Measurements from ENCODE around the gene RAB8B.

DNA sequence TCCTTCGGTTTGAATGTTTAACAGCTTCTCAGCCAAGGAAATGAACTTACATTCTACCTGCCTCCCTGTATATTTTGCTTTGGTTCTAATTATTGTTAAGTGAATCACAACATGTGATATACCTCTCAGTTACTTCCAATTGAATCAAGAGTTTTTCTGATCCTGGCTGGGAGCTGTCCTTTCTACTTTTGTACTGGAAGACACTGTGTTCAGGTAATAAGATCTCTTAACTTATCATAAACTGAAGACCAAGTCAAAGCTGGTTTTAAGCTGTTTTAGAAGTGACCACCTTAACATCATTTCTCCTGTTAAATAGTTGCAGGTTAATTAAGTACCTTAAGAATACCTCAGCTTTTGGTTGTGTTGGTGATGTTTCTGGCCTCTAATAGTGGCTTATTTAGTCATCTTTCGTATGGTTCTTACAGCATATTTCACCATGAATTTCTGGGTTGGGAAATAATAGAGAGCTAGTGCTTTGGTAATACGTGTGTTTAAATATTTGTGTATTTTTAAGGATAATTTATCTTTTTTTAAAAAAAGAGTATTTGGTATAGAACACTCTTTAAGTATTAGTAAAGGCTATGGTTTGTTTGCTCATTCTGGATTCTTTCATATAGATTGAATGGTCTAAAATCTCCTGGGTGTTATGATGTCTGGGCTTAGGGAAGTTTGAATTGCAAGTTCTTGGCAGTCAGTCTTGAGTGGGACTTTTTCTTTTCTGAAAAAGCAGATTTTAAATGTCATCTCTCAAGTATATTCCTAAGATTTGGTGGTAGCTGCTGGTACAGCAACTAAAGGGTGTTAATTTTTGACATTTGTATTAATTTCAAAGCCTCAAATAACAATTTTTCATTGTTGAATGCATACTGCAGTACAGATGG is 1.6 kb downstream of the RAB8B start:
- TF ChIP-seq POLR2AphosphoS5 (IDR thresholded peaks at IDR 0.05; ENCODE audit: borderline replicate concordance, low read depth, low read length) (no peak), EZH2 (IDR thresholded peaks at IDR 0.05) (no peak)

All from SK-N-MC (cell line).